ENCODE measurements around the gene RILP. TPM values are rescaled to one million over a fixed set of nuclear protein-coding genes. Genes with fewer than 3 reads are reported as not detected.

The RILP gene
- polyA plus RNA-seq, 1 donor, result 9.0 TPM

DNA sequence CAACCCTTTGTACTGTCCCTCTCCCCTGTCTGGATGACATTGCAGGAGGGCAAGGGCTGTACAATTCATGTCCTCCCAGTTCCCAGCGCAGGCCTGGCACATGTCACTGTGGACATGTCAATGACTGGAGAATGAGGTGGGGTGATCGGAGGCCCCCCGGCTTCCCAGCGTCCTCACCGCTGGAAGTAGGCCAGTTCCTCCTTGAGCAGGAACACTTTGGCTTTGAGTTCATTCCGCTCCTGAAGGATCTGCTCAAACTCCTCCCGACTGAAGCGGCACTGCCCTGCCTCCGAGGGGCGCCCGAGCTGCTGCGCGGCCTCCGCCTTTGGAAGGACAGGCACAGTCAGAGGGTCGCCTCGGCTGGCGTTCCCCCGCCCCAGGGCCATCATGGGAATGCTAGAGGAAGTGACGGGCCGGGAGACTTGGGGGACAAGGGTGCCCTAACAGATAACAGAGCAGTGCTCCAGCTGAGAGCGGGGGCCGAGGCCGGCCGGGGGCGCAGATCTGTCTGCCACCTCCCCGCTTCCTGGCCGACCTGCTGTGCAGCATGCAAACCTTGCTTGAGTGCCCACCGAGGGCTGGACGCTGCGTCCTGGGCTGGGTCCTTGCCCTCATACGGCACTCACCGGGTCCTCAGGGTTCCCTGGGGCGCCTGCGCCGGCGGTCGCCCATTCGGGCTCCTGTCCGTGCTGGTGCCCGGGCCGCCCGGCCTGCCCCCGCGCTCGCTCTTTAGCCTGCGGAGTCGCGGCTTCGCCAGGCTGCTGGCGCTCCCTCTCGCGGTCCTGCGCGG lies 1.3 kb downstream of the RILP start:
- Histone ChIP-seq H3K9me3 (ENCODE audit: control insufficient read depth, low read depth, low read length) (no peaks in the 10 kb centered on the region), H3K4me1 (ENCODE audit: control insufficient read depth, insufficient read depth, low read length) (peaks cover 30% of the 10 kb centered on the region), H3K4me3 (ENCODE audit: low read length) (peak overlapping the region; percentile 51), H3K27me3 (ENCODE audit: control insufficient read depth, insufficient read depth, low read length) (no peaks in the 10 kb centered on the region), H3K36me3 (ENCODE audit: control insufficient read depth, insufficient read depth, low read length) (peaks cover 43% of the 10 kb centered on the region), H3K27ac (ENCODE audit: low read length) (peak overlapping the region; percentile 64)
- WGBS (ENCODE audit: insufficient coverage, low lambda C conversion rate), result no CpG with 5 or more reads among the region's 54 CpGs
- no peak for DNase-seq

DNA sequence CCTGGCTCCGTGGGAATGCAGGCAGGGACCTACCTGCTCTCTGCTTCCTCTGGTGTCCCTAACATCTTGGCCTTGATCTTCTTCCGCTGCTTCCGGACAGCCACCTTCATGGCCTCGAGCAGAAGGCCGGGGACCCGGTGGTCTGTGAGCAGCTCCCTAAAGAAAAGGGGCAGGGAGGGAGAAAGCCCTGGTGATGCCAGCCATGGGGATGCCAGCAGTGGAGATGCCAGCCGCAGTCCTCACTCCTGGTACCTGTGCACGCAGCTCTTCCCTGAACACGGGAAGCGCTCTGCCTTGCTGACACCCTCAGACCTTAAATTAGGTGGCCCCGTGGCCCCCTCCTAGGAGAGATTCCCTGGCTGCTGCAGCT lies 1.9 kb downstream of the RILP start:
- Histone ChIP-seq H3K9me3 (ENCODE audit: control insufficient read depth, low read depth, low read length) (no peaks in the 10 kb centered on the region), H3K36me3 (ENCODE audit: control insufficient read depth, insufficient read depth, low read length) (peaks cover 37% of the 10 kb centered on the region), H3K27ac (ENCODE audit: low read length) (no peak overlapping the region), H3K4me1 (ENCODE audit: control insufficient read depth, insufficient read depth, low read length) (peaks cover 30% of the 10 kb centered on the region), H3K27me3 (ENCODE audit: control insufficient read depth, insufficient read depth, low read length) (no peaks in the 10 kb centered on the region), H3K4me3 (ENCODE audit: low read length) (peak overlapping the region; percentile 51)
- WGBS (ENCODE audit: insufficient coverage, low lambda C conversion rate), result no CpG with 5 or more reads among the region's 11 CpGs
- DNase-seq, result no peak

DNA sequence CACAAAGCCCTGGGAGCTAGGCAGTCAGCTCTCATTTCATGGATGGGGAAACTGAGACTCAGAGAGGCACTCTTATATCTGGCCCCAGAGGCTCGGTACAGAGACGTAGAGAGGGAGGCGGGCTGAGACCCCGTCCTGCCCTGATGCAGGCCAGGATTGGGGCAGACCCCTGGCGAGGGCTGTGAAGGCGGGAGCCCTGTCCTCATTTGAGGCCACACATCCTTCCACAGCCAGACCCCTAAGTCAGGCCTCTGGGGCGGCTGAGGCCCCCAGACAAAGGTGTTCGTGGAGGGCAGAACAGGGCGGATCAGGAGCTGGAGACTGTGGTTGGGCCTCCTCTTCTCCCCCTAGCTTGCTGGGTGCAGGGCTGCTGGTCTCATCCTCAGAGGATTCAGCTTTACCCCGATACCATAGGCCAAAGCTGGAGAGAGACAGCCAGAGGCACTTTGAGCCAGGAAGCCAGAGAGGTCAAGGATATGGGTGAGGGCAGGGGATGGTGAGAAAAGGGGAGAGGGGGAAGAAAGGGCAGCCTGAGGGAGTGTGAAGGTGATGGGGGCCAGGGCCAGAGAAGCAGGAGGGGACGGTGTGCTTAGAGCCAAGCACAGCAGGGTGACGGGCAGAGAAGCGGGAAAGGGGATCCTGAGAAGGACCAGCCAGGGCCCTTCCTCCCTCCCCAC lies 3.3 kb downstream of the RILP start:
- Histone ChIP-seq H3K27ac (ENCODE audit: low read length) (no peak overlapping the region), H3K36me3 (ENCODE audit: control insufficient read depth, insufficient read depth, low read length) (peaks cover 23% of the 10 kb centered on the region), H3K27me3 (ENCODE audit: control insufficient read depth, insufficient read depth, low read length) (no peaks in the 10 kb centered on the region), H3K4me1 (ENCODE audit: control insufficient read depth, insufficient read depth, low read length) (peaks cover 30% of the 10 kb centered on the region), H3K4me3 (ENCODE audit: low read length) (no peak overlapping the region), H3K9me3 (ENCODE audit: control insufficient read depth, low read depth, low read length) (no peaks in the 10 kb centered on the region)
- no CpG with 5 or more reads among the region's 13 CpGs for WGBS (ENCODE audit: insufficient coverage, low lambda C conversion rate)
- DNase-seq, result no peak

DNA sequence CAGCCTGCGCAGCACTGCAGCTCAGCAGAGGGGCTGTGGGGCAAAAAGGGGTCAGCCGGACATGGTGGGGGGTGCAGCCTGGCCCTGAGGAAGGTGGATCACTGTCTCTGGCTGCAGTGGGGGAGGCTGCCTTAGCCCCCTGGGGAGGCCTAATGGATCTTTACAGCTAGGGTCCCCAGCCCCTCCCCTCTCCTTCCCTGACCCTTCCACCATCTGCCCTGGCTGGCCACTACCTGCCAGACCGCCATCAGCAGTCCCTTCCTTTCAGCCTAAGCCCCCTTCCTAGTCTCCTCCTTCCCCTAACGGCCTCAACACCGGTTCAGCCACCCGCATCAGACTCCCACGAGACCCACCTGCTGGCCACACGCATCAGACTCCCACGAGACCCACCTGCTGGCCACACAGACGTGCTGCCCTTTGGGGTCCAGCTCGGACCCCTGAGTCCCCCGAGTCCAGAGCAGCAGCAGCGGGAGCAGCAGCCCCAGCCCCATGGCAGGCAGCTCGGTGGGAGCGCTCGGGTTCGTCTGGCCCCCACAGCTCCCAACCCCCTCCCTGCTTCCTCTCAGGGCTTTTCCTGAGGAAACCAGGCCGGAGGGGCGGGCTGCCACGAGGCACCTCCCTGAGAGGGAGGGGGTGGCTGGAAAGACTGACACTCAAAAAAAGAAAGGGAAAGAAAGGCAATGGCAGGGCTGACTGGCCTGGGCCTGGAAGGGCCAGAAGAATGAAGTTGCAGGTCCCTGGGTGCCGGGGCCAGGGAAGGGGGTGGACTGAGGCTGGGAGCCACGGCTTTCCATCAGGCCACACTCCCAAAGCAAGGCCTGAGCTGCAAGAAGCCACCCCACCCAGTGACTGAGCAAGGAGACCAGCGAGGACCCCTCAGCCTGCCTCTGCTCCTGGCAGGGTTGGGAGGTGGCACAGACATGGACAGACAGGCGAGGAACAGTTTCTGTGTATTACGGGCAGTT lies 4.2 kb downstream of the RILP start, which contains the start of gene SCARF1:
Gene SCARF1, minus strand, starts transcription at position 526 of the 965 bp plus-strand sequence. Its CDS starts 35 bp downstream, at position 491.
- no peak within 1 kb of the TSS for H3K27ac ChIP-seq (ENCODE audit: low read length)
- no peaks in the 10 kb centered on the region for H3K9me3 ChIP-seq (ENCODE audit: control insufficient read depth, low read depth, low read length)
- no peak for DNase-seq
- no peaks in the 10 kb centered on the region for H3K27me3 ChIP-seq (ENCODE audit: control insufficient read depth, insufficient read depth, low read length)
- H3K36me3 ChIP-seq (ENCODE audit: control insufficient read depth, insufficient read depth, low read length), result peaks cover 14% of the 10 kb centered on the region
- peaks cover 27% of the 10 kb centered on the region for H3K4me1 ChIP-seq (ENCODE audit: control insufficient read depth, insufficient read depth, low read length)
- no CpG with 5 or more reads among the region's 25 CpGs for WGBS (ENCODE audit: insufficient coverage, low lambda C conversion rate)
- H3K4me3 ChIP-seq (ENCODE audit: low read length), result peak within 1 kb of the TSS; percentile 22

DNA sequence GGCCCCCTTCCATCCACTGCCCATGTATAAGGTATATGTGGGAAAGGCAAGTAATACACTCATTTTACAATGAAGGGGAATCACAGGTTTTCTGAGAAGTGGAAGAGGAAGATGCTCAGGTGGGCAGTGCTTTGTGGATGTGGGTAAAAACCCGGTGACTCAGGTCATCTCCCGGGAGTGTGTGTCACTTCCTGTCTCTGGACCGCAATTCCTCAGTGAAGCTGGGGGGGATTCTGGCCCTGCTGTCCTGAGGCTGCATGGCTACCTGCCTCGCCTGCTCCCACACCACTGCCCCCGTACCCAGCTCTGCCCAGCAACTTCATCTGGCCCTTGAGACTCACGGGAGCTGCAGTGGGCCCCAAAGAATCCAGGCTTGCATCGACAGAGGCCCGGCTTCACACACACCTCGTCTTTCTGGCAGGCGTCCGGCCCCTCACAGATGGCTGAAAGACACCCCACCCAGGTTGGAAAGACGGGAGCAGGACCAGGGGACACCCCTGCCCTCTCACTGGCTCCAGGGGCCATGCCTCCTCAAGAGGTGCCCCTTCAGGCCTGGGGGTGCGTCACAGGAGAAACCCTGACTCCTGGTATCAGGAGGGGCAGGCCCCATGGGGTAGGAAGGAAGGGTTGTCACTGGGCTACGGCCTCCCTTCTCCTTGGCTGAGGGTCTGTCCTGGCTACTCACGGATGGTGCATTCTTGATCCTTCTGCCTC lies 5.0 kb downstream of the RILP start:
- Histone ChIP-seq H3K36me3 (ENCODE audit: control insufficient read depth, insufficient read depth, low read length) (peaks cover 8% of the 10 kb centered on the region), H3K27me3 (ENCODE audit: control insufficient read depth, insufficient read depth, low read length) (no peaks in the 10 kb centered on the region), H3K4me1 (ENCODE audit: control insufficient read depth, insufficient read depth, low read length) (peaks cover 18% of the 10 kb centered on the region), H3K9me3 (ENCODE audit: control insufficient read depth, low read depth, low read length) (no peaks in the 10 kb centered on the region), H3K4me3 (ENCODE audit: low read length) (peak overlapping the region; percentile 22), H3K27ac (ENCODE audit: low read length) (no peak overlapping the region)
- no peak for DNase-seq
- WGBS (ENCODE audit: insufficient coverage, low lambda C conversion rate), result no CpG with 5 or more reads among the region's 15 CpGs

DNA sequence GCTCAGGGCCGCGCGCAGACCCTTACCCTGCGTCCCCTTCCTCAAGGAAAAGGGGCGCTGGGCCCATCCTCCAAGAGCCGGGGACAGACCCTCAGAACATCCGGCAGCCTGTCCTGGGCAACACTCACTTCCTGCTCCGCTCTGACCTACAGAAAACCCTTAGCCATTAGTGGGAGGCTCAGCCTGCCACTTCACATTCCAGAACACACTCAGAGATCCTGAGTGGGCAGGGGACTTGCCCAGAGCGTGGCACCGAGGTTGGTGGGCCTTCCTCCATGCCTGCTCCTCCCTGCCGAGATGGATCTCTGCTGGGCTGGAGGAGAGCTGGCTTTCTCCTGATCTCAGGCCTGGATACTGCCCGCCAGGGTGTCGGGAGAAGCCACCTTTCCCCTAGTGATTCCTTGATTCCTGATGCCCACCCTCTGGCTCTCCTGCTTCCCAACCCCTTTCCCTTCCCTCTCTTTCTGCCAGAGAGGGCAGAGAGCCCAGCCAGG lies 5.6 kb downstream of the RILP start:
- no peak overlapping the region for H3K27ac ChIP-seq (ENCODE audit: low read length)
- peaks cover 18% of the 10 kb centered on the region for H3K4me1 ChIP-seq (ENCODE audit: control insufficient read depth, insufficient read depth, low read length)
- no peak for DNase-seq
- H3K4me3 ChIP-seq (ENCODE audit: low read length), result peak overlapping the region; percentile 30
- H3K36me3 ChIP-seq (ENCODE audit: control insufficient read depth, insufficient read depth, low read length), result peaks cover 8% of the 10 kb centered on the region
- no CpG with 5 or more reads among the region's 13 CpGs for WGBS (ENCODE audit: insufficient coverage, low lambda C conversion rate)
- no peaks in the 10 kb centered on the region for H3K9me3 ChIP-seq (ENCODE audit: control insufficient read depth, low read depth, low read length)
- H3K27me3 ChIP-seq (ENCODE audit: control insufficient read depth, insufficient read depth, low read length), result no peaks in the 10 kb centered on the region

DNA sequence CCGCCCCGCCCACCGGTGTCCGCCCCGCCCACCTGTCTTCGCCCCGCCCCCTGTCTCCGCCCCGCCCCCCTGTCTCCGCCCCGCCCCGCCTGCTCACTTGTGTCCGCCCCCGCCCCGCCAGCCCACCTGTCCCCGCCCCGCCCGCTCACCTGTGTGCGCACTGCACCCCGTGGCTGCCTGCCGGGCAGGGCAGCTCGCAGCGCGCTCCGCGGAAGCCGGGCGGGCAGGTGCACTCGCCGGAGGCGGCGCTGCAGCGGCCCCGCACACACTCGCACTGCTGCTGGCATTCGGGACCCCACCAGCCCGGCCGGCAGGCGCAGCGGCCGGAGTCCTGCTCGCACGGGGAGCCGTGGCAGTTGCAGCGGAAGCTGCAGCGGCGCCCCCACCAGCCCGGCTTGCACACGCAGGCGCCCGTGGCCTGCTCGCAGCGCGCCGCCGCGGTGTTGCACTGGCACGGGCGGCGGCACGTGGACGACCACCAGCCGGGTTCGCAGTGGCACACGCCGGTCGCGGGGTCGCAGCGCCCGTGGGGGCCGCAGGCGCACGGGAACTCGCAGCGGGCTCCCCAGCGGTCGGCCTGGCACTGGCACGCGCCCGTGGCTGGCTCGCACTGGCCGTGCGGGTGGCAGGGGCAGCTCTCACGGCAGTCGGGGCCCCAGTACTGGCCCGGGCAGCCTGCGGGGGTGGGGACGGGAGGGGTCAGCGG lies 6.2 kb downstream of the RILP start:
- peaks cover 8% of the 10 kb centered on the region for H3K36me3 ChIP-seq (ENCODE audit: control insufficient read depth, insufficient read depth, low read length)
- peak; percentile 83 for DNase-seq
- no peaks in the 10 kb centered on the region for H3K27me3 ChIP-seq (ENCODE audit: control insufficient read depth, insufficient read depth, low read length)
- no peaks in the 10 kb centered on the region for H3K9me3 ChIP-seq (ENCODE audit: control insufficient read depth, low read depth, low read length)
- no CpG with 5 or more reads among the region's 90 CpGs for WGBS (ENCODE audit: insufficient coverage, low lambda C conversion rate)
- peaks cover 17% of the 10 kb centered on the region for H3K4me1 ChIP-seq (ENCODE audit: control insufficient read depth, insufficient read depth, low read length)
- H3K4me3 ChIP-seq (ENCODE audit: low read length), result peak overlapping the region; percentile 30
- no peak overlapping the region for H3K27ac ChIP-seq (ENCODE audit: low read length)

DNA sequence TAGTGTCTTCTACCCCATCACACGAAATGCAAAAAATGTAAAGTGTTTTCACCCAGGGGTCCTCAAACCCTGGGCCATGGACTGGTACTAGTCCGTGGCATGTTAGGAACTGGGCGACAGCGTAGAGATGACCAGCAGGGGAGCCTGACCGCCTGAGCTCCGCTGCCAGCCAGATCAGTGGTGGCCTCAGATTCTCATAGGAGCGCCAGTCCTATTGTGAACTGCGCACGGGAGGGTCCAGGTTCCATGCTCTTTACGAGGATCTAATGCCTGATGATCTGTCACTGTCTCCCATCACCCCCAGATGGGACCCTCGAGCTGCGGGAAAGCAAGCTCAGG lies 8.6 kb downstream of the RILP start:
- WGBS (ENCODE audit: insufficient coverage, low lambda C conversion rate), result no CpG with 5 or more reads among the region's 12 CpGs
- H3K27ac ChIP-seq (ENCODE audit: low read length), result no peak overlapping the region
- H3K27me3 ChIP-seq (ENCODE audit: control insufficient read depth, insufficient read depth, low read length), result no peaks in the 10 kb centered on the region
- H3K4me1 ChIP-seq (ENCODE audit: control insufficient read depth, insufficient read depth, low read length), result peaks cover 9% of the 10 kb centered on the region
- no peaks in the 10 kb centered on the region for H3K9me3 ChIP-seq (ENCODE audit: control insufficient read depth, low read depth, low read length)
- no peaks in the 10 kb centered on the region for H3K36me3 ChIP-seq (ENCODE audit: control insufficient read depth, insufficient read depth, low read length)
- no peak overlapping the region for H3K4me3 ChIP-seq (ENCODE audit: low read length)
- DNase-seq, result no peak

DNA sequence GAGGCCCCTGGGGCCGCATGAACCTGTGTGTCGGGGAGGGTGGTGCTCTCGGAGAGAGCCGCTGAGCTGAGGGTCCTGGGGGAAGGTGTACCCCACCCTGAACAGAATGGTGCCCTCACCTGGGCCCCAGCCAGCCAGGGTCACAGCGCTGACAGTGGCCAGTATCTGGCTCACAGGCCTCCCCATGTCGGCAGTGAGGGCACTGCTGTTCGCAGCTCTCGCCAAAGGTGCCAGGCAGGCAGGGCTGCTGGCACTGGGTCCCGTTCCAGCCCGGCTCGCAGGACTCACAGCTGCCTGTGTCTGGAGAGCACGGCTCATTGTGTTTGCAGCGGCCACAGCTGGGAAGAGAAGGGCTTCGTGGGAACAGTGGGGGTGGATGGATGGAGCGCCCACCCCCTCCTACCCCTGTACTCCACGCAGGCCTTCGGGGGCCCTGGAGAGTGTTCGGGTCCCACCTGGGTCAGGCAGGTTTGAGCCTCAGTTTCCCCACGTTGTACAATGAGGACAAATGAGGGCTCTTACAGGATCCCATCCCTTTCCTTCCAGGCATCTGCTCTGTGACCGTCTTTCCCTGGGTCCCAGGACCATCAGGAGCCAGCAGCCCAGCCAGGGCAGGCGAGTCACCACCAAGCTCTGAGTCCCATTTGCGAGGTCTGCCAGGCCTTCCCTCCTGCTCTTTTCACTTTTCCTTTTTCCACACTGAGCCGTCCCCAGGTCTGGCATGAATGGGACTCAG lies 9.2 kb downstream of the RILP start:
- Histone ChIP-seq H3K27me3 (ENCODE audit: control insufficient read depth, insufficient read depth, low read length) (no peaks in the 10 kb centered on the region), H3K4me3 (ENCODE audit: low read length) (no peak overlapping the region), H3K9me3 (ENCODE audit: control insufficient read depth, low read depth, low read length) (no peaks in the 10 kb centered on the region), H3K27ac (ENCODE audit: low read length) (no peak overlapping the region), H3K36me3 (ENCODE audit: control insufficient read depth, insufficient read depth, low read length) (peaks cover 2% of the 10 kb centered on the region), H3K4me1 (ENCODE audit: control insufficient read depth, insufficient read depth, low read length) (peaks cover 9% of the 10 kb centered on the region)
- no CpG with 5 or more reads among the region's 23 CpGs for WGBS (ENCODE audit: insufficient coverage, low lambda C conversion rate)
- no peak for DNase-seq

All from large intestine (tissue), 3 donors.